NCI-H524 (cell line): ENCODE measurements around the gene ACSS2.
"Not testable (repeated sequence)": the region's sequence is repeated elsewhere in the genome, so short reads cannot be mapped to it uniquely, and the experiment has no call there.

Source experiments
- DNase-seq, 2 experiments: peaks; one replicate each; lab custom pipeline; 2025; lab: John Stamatoyannopoulos, UW

ACSS2 gene

GRCh38 chr20:34874094-34874654, 2.2 kb upstream of the ACSS2 start:
- DNase-seq = peak; percentile 78 to 90

- DNase-seq = peak; percentile 46 to 90
Observed at GRCh38 chr20:34875642-34876405, 588 bp upstream of the ACSS2 start.

GRCh38 chr20:34880215-34880850, 3.9 kb downstream of the ACSS2 start:
- no peak for DNase-seq

- not testable (repeated sequence) for DNase-seq
Observed at GRCh38 chr20:34880971-34881370, 4.6 kb downstream of the ACSS2 start.

- no peak for DNase-seq
Observed at GRCh38 chr20:34881689-34882088, 5.3 kb downstream of the ACSS2 start.

GRCh38 chr20:34883087-34883688, 6.8 kb downstream of the ACSS2 start:
- no peak for DNase-seq

- DNase-seq = no peak
Observed at GRCh38 chr20:34883809-34884208, 7.4 kb downstream of the ACSS2 start.

- no peak for DNase-seq
Observed at GRCh38 chr20:34884260-34884659, 7.8 kb downstream of the ACSS2 start.

- DNase-seq = no peak
Observed at GRCh38 chr20:34886122-34886521, 9.7 kb downstream of the ACSS2 start.

- DNase-seq = no peak
Observed at GRCh38 chr20:34887023-34887422, 10.6 kb downstream of the ACSS2 start.

- DNase-seq = no peak
Observed at GRCh38 chr20:34888468-34888867, 12.1 kb downstream of the ACSS2 start.

- no peak for DNase-seq
Observed at GRCh38 chr20:34891166-34892062, 15.0 kb downstream of the ACSS2 start.

- no peak for DNase-seq
Observed at GRCh38 chr20:34892671-34893070, 16.3 kb downstream of the ACSS2 start.

- no peak for DNase-seq
Observed at GRCh38 chr20:34894723-34895122, 18.3 kb downstream of the ACSS2 start.

GRCh38 chr20:34895465-34895864, 19.1 kb downstream of the ACSS2 start:
- DNase-seq = no peak

GRCh38 chr20:34896086-34896621, 19.7 kb downstream of the ACSS2 start:
- no peak for DNase-seq

GRCh38 chr20:34898129-34898528, 21.7 kb downstream of the ACSS2 start:
- DNase-seq = not testable (repeated sequence)

- not testable (repeated sequence) for DNase-seq
Observed at GRCh38 chr20:34898731-34899130, 22.3 kb downstream of the ACSS2 start.

GRCh38 chr20:34904202-34904621, 27.8 kb downstream of the ACSS2 start:
- DNase-seq = no peak

GRCh38 chr20:34907616-34908469, 31.4 kb downstream of the ACSS2 start:
- DNase-seq = peak; percentile 59 to 87

- no peak for DNase-seq
Observed at GRCh38 chr20:34915131-34915530, 38.7 kb downstream of the ACSS2 start.
